NCI-H1417 treated with DMSO at 0.1 percent for 48 hours (cell line): ENCODE measurements around the gene NUCKS1.

Experiments used
- DNase-seq: peaks from one replicate; lab custom pipeline; 2025; lab: John Stamatoyannopoulos, UW

The NUCKS1 gene, protein sequence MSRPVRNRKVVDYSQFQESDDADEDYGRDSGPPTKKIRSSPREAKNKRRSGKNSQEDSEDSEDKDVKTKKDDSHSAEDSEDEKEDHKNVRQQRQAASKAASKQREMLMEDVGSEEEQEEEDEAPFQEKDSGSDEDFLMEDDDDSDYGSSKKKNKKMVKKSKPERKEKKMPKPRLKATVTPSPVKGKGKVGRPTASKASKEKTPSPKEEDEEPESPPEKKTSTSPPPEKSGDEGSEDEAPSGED

DNA sequence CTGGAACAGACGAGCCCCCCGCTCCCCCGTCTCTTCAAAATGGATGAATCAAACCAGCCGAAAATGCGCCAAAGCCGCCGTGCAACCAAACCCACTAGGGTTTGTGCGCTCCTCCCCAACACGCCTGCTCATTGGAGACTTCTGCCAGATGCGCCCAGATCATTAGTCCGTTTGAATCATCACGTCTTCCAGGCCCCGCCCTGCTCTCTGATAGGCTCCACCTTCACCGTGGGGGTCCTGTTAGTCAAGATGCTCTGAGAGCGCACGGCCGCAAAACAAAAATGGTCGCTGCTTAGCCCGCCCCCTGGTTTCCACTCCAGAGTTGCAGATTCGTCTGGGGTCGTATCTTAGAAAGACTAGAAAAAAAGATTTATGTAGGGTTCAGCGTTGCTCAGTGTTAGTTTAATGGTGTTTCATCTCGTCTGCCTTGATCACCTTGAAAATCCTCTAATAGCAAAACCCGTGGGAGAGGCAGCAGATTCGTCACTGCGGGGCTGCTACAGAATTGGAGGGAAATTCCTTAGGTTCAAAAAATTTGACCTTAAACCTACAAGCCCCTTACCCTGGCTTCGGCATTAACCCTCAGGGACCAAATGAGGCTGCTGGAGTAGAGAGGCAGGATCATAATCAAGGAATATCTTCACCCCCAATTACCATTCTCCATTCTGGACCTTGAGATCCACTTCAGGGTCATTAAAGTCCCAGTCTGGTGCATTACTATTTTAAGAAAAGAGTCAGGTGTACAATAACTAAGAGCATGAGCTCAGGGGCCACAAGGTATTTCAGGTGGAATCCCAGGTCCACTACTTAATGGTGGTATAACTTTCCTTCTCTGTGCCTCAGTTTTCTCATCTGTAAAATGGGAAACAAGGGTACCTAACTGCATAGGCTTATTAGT is at the start of gene NUCKS1:
Gene NUCKS1, minus strand, starts transcription at position 45 of the 898 bp plus-strand sequence. CDS start 209 bp downstream, outside the sequence.
- DNase-seq, result peak; percentile 93

DNA sequence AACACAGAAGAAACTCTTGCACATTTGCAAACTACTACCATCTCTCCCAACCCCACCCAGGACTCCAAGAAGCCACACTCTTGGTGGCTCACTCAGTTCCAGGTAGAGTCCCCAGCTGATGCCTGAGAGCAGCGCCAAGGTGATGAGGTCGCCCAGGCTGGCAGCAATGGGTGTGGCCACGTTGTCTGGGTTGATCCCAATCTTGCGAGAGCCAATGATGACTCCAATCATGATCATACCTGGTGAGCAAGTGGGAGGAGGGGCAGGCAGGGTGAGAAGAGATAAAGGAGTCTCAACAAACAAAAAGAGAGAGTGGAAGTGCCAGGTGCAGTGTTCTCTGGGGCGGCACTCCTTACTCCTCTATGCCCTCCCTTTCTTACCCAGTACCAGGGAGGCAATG is 48.6 kb upstream of the NUCKS1 start:
- DNase-seq, result no peak

DNA sequence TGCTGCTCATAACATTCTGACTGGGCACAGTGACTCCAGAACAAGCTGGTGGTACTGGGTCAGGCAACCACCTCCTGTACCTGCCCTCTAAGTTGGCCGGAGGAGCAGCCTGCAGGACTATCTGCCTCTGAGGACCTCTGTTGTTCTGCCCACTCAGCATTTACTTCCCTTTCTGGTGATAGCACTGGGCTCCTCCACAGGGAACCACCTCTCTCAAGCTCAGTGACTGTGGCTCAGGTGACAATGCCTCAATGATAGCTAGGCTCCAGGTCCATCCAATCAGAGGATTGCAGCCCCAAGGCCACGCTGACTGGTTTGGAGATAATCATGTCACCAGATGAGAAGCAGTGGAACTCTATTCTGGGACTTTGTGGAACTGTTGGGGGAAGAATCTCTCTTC is 47.2 kb upstream of the NUCKS1 start:
- no peak for DNase-seq

DNA sequence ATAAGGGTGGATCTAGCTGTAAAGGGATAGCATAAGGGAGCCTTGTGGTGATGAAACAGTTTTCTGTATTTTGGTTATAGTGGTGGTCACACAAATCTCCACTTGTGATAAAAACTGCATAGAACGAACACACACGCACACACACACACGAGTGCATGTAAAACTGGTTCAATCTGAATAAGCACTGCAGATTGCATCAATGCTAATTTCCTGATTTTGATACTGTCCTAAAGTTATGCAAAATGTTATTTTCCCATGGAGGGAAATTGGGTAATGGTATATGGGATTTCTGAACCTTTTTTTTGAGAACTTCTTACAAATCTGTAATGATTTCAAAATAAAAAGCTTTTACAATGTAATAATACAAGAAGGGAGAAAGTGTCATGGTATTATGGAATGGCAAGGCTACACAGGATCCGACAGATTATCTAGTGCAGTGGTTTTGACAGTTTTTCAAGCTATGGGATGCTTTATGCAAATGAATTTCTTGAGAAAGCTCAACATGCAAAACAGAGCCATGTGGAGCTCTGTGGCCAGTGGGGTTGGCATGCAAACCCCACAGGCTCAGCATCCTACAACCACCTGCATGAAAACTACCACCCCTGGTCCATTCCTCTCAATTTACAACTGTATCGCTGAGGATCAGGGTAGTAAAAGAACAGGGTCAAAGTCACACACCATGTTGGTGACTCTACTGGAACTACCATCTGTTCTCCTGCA is 44.2 kb upstream of the NUCKS1 start:
- no peak for DNase-seq

DNA sequence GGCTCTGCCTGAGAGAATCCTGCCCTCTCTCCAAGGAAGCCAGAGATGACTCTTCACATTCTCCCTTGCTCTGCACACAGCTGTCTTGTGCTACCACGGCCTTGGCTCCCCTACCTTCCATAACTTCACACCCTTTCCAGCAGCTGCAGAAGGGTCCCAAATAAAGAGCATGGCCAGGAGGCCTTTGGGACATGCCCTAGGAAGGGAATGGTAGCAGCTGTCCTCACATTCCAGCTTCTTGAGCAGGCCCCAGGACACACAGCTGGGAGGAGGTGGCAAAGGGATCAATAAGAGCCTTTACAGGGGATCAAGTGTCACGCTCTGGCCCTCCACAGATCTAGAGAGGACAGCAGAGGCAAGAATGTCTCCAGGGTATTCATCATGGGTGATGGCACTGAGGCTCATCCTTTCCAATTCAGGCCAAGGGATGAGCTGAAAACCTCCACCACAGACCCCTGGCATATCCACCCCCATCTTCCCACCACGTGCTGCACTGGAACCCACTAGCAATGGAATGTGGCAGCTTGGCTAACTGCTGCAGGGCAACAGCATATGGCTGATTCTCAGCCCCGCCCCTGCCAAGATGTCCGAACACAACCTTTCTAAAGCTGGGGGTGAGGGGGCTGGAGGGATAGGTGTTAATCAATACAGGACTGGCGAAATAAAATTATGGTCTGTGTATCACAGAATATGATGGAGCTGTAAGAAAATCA is 43.1 kb upstream of the NUCKS1 start:
- no peak for DNase-seq

DNA sequence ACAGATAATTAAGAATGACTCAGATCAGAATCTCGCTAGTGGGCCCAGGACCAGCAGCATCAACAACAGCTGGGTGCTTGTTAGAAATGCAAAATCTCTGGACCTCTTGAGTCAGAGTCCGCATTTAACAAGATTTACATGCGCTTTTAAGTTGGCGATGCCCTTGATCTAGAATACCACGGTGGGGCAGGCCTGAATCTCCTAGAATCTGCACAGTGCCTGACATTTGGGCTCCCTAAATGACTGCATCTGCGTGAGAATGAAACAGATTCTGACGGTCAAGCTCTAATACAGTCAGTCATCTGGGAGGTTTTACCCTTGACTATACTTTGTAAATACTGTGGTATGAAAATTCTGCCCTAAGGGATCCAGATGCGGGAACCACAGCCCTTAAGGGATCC is 42.5 kb upstream of the NUCKS1 start:
- DNase-seq, result no peak

DNA sequence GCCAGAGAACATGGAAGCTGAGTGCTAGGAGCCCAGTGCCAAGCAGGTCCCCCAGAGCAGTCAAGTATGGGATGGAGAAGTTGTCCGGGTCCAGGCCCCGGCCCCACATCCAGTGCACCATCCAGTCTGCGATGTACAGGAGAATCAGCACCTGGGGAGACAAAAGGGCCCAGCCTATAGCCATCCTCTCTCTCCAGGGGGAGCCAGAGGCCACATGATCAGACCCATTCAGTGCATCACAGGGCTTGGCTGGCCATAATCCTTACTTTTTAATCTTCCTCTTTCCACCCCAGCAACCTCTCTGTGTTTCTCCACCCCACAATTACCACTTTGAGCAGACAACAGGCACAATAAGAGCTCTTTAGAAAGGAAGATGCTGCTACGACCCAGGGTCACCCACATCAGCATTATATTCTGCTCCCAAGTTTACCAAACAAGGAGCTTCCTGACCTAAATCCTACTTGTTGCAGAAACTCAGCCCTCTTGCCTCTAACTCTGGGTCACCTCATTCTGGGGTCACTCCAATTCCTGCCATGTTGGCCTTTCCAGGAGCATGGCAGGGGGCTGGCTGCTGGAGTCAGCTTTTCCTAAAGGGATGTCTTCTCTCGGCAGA is 41.7 kb upstream of the NUCKS1 start:
- DNase-seq, result peak; percentile 8

DNA sequence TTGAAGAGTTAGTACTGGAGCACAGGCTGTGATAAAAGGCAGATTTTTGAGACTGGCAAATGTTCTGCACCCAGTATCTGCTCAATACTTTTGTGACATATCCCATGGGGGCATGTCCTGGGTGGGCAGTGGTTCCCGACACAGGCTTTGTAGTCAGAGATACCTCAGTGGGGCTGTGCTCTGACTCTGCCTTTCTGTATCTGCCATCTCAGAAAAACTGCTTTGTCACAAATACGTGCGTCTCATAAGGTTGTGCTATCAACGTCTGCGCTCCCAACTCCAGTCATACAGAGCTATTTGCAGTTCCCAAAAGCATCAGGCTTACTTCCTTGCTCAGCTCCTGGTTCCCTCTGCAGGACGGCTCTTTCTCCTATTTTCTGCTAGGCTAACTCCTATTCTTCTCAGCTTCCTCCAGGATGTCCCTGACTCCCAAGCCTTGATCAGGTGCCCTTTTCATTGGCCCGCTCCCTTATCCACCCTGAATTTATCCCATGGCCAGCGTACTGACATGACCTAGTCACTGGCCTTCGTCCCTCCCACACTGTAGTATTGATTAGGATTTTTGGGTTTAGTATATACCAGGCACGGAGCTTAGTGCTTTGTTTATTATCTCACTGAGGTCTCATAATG is 37.4 kb upstream of the NUCKS1 start:
- no peak for DNase-seq

DNA sequence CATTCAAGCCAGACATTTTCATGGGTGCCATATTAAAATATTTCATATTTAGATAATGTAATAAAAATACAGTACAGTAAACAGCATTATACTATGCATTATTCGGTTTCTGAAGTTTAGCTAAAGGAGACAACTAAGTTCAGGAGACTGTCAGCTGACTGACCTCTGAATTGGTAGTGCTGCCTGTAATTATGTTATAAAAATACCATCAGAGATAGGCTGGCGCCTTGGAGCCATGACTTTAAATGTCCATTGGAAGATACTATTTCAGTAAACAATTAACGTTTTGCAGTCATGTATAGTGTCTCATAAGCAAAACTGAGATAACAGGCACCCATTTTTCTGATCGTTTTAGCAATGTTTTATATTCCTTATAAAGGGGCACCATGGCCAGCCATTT is 36.6 kb upstream of the NUCKS1 start:
- DNase-seq, result no peak

DNA sequence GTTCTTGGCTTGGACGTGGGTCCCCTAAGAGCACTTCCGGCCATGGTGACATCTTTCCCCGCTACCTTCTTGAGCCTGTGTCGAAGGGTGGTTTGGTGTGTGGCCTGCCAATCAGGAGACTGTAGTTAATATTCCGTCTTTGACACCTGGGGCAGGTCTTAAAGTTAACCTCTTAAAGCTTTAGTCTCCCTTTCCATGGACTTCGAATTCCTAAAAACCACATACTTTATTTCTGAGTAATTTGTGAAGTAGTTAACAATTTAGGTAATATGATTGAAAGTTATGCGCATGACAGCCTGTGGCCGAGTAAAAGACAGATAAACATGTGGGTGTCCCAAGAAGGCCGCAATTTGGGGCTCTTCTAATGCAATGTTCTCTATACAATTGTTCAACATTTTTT is 35.5 kb upstream of the NUCKS1 start:
- DNase-seq, result no peak

DNA sequence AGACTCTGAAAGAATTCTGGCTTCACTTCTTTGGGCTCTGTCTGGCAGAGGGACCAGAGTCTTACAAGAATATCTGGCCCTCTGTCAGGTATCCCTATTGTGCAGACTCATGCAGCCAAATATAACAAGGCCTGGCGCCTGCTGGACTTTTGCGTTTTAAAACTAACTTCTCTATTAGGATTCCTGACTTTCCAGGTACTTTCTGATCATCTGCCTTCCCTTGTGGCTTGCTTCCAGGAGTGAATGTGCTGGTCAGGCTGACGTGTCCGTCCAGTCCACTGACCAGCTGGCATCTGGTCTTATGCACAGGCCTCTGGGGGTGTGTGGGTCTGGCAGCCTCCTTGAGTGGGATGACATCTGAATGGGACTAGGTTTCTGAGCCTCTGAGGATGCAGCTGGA is 33.9 kb upstream of the NUCKS1 start:
- no peak for DNase-seq

DNA sequence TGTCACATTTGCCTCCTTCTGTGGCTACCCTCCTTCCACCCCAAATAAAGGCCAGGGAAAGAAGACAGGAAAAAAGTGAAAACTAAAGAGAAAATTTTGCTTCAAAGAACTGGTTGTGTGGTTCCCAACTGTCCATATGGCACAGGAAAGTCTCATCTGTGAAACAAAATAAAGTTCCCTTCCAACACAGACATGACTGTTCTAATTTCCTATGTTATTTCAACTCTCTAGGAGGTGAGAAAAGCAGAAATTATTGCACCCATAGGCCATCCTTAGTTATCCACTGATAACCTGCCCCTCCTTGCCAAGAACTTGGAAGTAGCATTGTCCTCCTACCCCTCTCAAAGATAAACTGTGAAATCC is 33.4 kb upstream of the NUCKS1 start:
- DNase-seq, result no peak

DNA sequence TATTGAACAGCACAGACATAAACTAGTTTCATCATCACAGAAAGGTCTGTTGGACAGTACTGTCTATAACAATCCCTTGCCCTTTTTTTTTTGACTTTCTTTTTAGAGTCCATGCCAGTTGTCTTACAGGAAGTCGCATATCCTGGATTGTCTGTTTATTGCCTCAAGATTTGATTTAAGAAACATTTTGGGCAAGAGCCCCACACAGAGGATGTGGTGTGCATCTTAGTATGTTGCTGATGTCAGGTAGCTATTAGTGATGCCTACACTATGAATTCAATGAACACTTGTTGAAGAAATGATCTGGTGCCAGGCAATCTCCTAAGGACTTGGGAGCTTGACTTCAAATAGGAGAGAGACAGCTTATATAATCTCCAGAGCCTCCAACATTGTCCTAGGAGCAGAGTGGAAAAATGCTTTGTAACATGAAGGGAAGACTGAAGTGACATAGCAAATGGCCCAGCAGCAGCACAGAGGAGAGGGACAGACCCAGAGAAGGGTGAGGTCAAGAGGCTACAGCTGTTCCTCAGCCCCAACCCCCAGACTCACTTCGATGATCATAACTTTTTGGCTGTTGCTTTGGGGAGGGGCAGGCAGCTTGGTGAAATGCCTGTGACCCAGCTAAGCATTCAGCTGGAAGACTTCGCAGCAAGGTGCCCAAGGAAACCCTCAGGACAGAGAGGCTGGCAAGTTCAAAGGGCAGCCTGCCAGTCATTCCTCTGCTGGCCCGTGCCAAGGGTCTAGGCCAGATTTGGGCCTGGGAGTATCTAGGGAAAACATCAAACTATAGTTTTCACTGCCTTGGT is 32.8 kb upstream of the NUCKS1 start:
- no peak for DNase-seq

DNA sequence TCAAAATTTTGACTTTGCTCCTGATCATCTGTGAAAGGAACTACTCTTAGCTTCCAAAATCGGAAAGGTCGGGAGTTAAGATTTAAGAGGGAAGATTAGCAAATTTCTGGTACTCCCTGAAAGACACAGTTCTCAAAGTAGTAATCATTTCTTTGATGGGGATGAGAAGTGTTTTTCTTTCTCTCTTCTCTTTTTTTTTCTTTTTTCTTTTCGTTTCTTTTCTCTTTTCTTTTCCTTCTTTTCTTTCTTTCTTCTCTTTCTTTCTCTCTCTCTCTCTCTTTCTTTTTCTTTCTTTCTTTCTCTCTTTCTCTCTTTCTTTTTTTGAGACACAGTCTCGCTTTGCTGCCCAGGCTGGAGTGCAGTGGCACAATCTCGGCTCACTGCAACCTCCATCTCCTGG is 30.4 kb upstream of the NUCKS1 start:
- no peak for DNase-seq

DNA sequence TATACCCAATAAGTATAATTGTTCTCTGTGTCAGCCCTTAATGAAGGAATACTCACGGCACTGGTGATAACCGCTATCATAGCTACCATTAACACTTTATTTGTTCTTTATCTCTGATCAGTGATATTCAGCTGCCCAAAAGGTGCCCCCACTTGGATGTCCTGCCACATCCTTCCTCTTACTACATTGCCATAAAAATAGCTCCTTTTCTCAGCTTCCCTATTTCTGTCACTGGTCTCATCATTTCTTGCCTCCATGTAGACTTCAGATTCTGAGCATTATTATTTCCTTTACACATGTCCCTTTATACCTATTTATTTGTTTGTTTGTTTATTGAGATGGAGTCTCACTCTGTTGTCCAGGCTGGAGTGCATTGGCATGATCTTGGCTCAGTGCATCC is 28.0 kb upstream of the NUCKS1 start:
- no peak for DNase-seq

DNA sequence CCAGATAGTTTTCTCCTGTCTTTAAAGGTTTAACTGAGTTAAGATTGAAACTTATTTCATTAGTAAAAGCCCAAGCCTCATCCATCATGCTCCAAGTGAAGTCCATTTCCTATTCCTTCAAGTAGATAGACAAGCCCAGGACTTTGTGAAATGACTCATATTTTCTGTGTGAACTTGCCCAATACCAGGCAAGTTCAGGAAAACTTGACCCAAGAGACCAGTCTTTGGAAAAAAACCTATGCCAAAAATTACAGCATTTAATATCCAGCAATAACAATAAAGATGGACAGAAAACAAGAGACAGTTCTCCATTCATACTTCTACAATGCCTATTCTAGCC is 25.7 kb upstream of the NUCKS1 start:
- DNase-seq, result no peak

DNA sequence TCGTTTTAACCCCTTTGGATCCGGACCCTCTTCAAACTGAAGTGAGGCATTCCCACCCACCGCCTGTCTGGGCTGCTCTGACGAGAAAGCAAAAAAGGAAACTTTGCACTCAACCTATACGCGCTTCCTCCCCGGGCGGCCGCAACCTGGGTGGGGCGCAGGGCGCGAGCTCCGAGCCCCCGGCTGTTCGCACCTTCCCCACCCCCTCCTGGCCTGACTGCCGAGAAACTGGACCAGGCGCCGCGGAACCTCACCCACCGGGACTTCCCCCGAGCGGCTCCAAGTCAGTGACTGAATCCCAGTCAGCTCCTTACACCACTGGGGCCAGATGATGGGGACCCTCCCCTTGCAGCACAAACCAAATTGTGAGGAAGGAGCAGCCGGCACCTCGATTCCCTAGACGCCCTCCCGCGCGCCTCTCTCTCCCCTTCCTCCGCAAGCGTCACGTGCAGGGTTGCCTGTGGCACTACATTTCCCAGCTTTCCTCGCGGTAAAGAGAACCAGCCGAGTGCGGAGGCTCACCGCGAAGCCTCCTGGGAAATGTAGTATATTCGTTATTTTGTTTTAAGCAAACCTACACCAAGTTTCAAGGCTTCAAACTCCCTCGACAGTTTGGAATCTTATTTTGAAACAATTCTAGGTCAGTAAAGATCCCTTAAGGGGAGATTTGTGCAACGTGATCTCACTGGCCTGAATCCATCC is 25.2 kb upstream of the NUCKS1 start, which contains the start of gene RAB29:
Gene RAB29, minus strand, starts transcription at position 468 of the 702 bp plus-strand sequence. CDS start 526 bp downstream, outside the sequence.
- peak; percentile 12 for DNase-seq

DNA sequence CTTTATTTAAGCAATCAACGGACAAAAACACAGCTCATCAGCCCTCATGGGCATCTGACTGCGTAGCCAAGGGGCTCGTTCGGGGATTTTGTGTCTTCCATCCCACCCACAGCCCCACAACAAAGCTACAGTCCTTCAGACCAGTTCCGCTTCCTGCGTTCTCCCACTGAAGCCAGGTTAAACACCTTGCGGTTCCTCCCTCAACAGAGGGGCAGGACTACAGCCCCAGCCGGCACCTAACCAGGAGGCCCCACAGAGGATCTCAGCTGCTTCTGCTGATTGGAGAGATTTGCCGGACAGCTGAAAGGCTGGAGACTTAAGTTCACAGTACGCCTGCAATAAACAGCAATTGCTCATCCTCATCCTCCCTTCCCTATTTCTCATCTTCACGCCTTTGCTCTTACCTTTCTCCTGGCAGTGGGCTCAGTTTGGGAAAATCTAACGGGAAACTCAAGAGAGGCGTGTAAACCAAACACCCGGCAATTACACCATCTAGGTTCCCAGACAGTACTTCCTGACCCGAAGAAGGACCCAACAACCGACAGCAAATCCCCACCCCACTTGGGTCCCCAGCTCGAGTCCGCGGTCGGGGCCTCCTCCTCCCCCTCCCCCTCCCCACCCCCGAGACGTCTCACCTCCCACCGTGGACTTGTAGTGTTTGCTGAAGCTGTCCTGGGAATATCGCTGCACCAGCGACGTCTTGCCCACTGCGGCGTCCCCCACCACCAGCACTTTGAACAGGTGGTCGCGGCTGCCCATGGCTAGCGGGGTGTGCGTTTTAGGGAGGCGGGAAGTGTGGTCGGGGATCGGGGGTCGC is 24.4 kb upstream of the NUCKS1 start:
- DNase-seq, result no peak

DNA sequence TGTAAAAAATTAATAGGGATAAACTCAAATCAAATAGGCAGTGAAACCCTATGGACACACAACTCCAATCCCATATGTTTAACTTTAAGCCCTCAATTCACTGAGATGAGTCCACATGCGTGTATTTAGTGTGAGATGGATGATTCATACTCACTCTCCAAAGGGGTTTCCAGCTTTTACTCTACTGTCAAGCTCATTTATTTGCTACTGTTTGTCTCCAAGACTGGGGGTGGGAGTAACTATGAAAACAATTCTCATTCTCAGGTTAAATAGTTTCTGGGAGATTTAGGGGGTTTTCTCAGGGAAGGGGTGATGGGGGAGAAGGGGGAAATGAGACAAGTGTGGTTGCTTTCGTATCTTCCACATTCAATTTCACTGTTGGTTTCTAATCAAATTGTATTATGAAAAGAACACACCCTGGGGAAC is 22.6 kb upstream of the NUCKS1 start:
- no peak for DNase-seq
